ENCODE data around the gene TTC9. TPM values are rescaled to one million over a fixed set of nuclear protein-coding genes. Genes with fewer than 3 reads are reported as not detected.

Gene TTC9
- total RNA-seq, 2 experiments from 2014 or later: 5.5 to 5.7 TPM

- TF ChIP-seq, protein P1, sequence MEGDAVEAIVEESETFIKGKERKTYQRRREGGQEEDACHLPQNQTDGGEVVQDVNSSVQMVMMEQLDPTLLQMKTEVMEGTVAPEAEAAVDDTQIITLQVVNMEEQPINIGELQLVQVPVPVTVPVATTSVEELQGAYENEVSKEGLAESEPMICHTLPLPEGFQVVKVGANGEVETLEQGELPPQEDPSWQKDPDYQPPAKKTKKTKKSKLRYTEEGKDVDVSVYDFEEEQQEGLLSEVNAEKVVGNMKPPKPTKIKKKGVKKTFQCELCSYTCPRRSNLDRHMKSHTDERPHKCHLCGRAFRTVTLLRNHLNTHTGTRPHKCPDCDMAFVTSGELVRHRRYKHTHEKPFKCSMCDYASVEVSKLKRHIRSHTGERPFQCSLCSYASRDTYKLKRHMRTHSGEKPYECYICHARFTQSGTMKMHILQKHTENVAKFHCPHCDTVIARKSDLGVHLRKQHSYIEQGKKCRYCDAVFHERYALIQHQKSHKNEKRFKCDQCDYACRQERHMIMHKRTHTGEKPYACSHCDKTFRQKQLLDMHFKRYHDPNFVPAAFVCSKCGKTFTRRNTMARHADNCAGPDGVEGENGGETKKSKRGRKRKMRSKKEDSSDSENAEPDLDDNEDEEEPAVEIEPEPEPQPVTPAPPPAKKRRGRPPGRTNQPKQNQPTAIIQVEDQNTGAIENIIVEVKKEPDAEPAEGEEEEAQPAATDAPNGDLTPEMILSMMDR (IDR thresholded peaks at IDR 0.05): no peak
- POLR2A ChIA-PET: no interaction called here
- no peaks in the 10 kb centered on the region for H3K4me1 Mint-ChIP-seq (ENCODE audit: low read depth)
- CTCF ChIA-PET: no interaction called here
- no peaks in the 10 kb centered on the region for H3K9me3 Mint-ChIP-seq
- H3K27ac Mint-ChIP-seq: no peak overlapping the region
- intact Hi-C loops (cut with micrococcal nuclease): no loop called here
- H3K36me3 Mint-ChIP-seq (ENCODE audit: low read depth): no peaks in the 10 kb centered on the region
- DNase-seq: no peak
- ATAC-seq: no peak
- no peak overlapping the region for H3K4me3 Mint-ChIP-seq
- H3K27me3 Mint-ChIP-seq: no peaks in the 10 kb centered on the region
Observed at GRCh38 chr14:70724944-70725343, 83.2 kb downstream of the TTC9 start.

Other genes with a start within 250 kb of the TTC9 start
- gene SYNJ2BP, start 224.8 kb upstream of the TTC9 start, total RNA-seq: 1 to 10 TPM; 8.0 TPM
- under 1 TPM in 1 of 2 experiments, not detected in 1; 0.29 TPM for gene ADAM21, start 189.7 kb upstream of the TTC9 start, total RNA-seq
- gene ADAM20, start 106.9 kb upstream of the TTC9 start, total RNA-seq: under 1 TPM; 0.29 to 0.45 TPM
- 10 to 100 TPM; 49.2 to 49.3 TPM for gene MED6, start 41.3 kb upstream of the TTC9 start, total RNA-seq
- 1 to 10 TPM; 8.0 to 9.6 TPM for gene MAP3K9, start 167.6 kb downstream of the TTC9 start, total RNA-seq

Data from activated CD8-positive, alpha-beta T cell treated with anti-CD3 and anti-CD28 coated beads for 36 hours (primary cell).